GM18517 (cell line): ENCODE data around the gene SLC7A4.

ENCODE experiments used
- ATAC-seq: cut with Tn5 transposase; IDR thresholded peaks from one replicate; pipeline ENCODE4 v1.9.1; 2021; ENCODE audit warnings: mild to moderate bottlenecking, moderate library complexity; ENCODE audit not compliant: unreplicated experiment

The SLC7A4 gene

DNA sequence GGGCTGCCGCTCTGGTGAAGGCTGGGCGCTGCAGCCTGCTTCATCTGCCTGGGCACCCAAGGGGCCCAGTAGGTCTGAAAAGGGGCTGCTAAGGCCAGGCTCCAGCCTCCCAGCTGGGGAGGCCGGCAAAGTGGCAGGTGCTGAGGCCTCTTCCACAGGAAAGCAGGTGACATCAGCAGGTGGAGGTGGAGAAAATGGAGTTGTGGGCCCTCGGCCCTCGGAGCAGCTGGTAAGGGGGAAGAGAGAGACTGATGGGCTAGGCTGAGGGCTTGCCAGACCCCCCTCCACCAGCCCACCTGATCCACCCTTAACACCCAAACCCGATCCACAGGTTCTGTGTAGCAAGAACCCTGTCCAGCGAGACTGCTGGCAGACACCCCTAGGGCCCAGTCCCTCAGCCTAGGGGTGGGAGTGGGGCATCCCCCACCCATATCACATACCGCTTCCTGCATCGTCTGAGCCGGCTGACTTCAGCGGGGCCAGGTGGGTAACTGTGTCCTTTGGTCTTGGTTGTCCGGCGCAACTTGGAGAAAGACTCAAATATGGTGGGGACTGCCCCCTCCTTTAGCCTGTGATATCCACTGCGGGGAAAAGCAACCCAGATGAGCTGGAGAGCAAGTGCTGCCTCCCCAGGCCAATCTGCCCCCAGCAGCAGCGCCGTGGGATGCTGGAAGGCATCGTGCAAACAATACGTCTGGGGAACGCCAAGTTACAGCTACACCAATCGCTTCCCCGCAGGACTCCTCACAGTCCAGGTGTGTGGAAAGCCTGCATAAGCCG lies 32.0 kb downstream of the SLC7A4 start:
- no peak for ATAC-seq

DNA sequence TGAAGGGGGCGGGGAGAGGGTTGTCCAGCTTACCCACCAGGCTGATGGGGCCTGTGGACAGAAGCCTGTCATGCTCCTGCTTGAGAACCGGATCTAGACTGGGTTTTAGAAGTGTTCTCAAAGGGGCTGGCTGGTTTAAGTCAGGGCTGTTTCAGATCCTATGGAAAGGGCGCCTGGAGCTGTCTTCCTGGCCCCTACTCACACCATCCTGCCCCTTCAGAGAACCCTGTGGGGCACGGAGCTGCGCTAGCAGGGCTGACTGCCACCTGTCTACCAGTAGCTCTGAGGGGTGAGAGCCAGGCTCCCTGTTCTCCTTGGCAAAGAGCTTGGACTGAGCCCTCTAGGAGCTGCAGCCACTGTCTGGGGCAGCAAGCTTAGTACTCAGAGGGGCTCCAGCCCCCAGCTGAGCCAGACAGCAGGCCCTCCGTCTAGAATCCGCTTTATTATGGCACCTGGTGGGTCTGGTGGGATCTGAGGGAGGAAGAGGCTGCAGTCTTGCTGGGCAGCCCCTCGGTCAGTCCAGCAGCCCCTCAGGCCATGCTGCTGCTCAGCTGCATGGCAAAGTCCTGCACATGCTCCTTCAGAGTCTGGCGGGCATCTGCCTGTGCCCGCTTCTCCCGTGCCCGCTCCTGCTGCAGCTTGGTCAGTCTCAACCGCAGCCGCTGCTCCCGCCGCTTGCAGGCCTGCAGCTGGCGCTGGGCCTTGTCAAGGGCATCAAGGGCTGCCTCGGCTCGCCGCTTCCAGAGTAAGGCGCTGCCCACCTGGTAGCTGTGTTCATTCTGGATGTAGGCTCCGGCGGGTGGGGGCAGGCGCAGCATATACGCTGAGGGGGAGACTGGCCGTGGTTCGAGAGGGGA lies 32.8 kb downstream of the SLC7A4 start:
- no peak for ATAC-seq

DNA sequence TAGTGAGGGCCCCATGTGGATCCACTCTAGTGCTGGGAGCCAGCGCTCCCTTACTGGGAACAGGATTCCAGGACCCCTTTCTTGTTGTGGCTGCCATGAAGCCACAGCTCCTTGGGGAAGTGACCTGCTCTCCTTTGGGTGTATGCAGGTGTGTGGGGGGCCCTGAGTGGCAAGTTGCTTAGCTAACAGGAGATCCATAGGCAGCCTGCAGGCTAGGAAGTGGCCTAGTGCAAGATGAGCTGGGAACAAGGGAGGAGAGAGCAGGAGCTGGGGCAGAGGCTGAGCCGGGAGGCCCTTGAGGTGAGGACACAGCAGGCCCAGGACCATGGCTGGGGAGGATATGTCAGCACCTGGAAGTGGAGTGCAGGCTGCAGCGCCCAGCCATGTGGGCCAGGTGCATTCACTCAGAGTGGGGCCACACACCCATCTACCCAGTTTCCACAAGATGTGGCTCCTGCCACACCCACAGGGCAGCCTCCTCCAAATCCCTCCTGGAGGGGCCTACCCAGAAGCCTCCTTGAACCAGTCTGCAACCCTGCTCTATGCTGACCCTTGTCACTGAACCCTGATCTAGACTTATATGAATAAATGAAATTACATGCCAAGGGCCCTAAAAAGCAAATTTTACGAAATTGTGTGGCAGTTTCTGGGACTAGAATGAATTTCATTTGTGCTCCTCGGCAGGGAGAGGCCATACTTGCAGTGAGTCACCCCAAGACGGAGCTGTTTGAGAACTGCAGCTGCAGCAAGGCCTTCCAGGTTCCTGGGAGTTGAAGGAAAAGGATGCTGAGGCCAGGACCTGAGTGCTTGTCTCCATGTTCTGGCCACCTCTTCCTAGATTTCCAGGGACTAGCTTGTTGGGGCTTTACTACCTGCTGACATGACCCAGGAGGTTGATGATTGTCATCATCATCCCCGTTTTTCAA lies 33.7 kb downstream of the SLC7A4 start:
- no peak for ATAC-seq

DNA sequence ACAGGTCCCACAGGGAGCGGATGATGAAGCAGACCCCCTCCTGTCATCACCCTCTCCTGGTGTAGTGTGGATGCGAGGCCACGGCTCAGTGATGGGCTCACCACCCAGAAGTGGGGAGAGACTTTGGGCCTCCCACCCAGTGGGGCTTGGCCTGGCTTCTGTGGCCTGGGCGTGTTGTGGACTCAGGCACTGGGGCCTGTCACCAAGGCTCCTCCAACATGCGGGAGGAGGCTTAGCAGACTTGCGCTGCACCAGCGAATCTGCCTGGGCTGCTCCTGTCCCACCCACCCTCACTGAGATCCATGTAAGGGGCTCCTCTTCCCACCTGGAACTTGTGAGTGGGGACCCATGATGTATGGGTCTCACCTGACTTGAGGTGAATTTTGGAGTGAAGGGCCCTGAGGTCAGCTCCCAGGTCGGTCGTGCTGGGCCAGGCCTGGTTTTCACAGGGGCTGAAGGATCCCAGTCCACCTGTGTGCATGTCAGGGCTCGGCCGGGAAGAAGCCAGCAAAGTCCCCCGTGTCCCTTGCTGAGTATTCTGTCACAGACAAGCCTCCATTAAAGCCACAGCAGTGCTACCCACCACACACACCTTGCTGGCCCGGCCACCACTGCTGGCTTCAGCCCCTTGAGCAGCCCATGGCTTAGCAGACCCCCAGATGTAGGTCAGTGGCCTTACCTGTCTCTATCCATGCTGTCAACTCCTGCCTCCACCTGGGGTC lies 34.7 kb downstream of the SLC7A4 start:
- no peak for ATAC-seq

DNA sequence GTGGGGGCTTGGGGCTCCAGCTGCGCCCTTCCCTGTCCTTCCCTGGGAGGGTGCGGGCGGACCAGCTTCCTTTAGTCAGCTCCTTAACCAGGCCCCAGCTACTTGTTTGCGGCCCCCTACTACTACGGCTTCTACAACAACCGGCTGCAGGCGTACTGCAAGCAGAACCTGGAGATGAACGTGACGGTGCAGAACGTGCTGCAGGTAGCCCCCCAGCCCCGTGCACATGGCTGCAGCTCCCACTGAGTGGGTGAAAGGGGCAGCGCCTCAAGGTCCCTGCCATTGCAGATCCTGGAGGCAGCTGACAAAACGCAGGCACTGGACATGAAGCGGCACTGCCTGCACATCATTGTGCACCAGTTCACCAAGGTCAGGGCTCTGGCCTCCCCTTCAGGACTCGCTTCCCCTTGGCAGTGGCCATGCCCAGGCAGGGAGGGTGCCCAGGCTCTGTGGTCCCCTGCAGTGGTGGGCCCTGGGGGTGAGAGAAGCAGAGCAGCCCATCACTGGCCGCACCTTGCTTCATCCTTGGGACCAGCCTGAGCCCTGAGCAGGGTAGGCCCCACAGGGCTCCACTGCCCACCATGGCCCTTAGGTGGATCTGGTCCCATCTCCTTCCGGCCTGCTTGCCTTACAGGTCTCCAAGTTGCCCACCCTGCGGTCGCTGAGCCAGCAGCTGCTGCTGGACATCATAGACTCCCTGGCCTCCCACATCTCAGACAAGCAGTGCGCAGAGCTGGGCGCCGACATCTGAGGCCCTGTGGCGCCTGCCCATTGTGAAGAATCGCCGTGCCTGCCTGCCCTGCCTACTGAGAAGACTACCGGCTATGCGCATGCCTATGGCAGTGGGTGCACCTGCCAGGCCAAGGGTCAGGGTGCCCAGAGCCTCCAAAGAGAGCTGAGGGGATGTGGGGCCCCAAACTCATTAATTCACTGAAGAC lies 35.5 kb downstream of the SLC7A4 start:
- ATAC-seq: no peak

DNA sequence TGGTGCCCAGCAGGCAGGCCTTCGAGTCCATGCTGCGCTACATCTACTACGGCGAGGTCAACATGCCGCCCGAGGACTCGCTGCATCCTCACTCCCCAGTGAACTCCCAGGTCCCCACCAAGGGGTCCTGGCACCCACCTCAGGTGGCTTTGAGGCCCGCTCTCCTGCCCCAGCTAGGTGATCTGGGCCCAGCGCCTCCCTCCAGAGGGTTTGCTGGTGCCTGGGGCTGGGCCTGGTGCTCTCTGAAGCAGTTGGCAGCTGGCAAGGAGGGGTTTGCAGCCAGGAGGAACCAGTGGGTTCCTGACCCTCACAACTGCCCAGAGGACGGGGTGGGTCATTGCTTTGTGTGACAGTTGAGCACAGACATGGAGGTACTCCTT lies 36.3 kb downstream of the SLC7A4 start:
- no peak for ATAC-seq

DNA sequence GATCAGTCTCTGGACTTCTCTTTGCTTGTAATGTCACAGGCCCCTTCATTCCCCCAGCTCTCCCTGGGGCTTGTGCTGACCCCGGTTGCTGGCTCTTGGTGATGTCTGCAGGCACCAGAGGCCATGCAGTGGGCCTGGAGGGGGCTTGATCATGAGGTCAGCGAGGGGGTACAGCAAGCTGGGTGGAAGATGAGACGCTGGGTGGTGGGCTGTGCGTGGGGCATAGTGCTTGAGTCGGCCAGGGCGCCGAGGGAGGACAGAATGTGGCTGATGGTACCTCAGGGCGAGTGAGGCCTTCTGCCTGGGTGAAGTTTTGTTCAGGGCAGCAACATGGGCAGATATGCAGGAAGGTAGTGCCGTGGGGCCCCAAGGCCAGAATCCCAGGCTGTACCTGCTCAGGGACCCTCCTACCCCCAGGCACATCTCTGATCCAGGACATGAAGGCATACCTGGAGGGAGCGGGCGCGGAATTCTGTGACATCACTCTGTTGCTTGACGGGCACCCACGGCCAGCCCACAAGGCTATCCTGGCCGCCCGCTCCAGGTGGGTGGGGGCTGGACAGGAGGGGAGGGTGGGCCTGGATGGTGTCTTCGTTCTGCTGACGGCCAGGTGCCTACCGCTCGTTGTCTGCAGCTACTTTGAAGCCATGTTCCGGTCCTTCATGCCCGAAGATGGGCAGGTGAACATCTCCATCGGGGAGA lies 36.9 kb downstream of the SLC7A4 start:
- ATAC-seq: no peak

DNA sequence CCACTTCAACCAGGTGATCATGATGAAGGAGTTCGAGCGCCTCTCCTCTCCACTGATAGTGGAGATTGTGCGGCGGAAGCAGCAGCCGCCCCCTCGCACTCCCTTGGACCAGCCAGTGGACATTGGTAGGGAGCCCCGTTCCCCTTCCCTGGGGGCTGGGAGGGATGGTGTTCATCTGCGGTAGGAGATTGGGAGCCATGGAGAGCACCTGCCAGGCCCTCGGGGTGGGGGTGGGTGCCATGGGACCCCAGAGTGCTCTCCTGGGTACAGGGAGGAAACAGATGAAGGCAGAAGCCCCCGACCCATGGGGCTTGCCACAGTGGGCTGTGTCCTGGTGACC lies 37.5 kb downstream of the SLC7A4 start:
- ATAC-seq: no peak

DNA sequence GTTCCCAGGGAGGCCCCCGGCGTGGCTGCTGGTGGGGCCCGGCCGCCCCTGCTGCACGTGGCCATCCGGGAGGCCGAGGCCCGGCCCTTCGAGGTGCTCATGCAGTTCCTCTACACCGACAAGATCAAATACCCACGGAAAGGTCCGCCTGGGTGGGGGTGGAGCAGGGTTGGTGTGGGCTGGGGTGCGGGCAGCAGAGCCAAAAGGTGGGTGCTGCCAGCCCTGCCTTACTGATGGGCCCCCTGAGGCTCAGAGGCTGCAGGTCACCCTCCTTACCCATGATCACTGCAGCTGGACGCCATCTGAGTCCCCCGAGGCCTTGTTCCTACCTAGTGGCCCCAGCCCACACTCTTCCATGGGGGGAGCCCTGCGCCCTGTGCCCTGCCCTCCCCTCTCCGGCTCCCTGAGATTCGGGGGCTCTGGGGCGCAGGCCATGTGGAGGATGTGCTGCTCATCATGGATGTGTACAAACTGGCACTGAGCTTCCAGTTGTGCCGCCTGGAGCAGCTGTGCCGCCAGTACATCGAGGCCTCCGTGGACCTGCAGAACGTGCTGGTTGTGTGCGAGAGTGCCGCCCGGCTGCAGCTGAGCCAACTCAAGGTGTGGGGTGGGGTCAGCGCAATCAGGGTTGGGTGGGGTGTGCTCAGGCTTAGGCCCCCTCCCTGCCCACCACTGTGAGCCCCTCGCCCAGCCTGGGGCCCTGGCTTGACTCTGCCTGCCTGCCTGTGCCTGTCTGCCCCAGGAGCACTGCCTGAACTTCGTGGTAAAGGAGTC lies 38.0 kb downstream of the SLC7A4 start:
- ATAC-seq: no peak

DNA sequence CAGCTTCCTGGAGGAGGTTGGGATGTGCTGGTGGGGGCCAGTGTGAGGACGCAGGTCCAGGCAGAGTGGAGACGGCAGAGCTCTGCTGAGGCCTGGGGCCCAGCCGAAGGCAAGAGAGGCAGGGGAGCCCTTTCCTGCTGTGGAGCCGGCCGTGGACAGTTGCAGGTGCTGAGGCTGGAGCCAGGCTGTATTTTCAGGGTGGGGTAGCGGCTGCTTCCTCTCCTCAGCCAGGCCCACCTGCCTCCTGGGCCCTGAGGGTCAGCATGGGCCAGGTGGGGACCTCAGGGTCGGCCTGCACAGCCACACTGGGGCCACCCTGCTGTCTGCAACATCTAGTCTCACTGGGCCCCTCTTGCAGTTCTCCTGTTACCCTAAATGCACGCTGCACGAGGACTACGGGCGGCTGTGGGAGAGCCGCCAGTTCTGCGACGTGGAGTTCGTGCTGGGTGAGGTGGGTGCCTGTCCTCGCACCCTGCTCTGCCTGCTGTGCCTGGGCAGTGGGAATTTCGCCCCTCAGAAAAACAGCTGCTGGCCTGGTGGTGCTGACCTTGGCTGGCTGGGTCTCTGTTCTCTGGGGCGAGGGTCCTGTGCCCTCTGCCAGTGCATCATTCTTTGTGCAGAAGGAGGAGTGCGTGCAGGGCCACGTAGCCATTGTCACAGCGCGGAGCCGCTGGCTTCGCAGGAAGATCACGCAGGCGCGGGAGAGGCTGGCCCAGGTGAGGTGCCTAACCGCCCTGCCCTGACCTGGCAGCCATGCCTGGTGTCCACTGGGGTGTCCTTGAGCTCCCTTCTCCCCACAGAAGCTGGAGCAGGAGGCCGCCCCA lies 38.8 kb downstream of the SLC7A4 start:
- ATAC-seq: no peak

DNA sequence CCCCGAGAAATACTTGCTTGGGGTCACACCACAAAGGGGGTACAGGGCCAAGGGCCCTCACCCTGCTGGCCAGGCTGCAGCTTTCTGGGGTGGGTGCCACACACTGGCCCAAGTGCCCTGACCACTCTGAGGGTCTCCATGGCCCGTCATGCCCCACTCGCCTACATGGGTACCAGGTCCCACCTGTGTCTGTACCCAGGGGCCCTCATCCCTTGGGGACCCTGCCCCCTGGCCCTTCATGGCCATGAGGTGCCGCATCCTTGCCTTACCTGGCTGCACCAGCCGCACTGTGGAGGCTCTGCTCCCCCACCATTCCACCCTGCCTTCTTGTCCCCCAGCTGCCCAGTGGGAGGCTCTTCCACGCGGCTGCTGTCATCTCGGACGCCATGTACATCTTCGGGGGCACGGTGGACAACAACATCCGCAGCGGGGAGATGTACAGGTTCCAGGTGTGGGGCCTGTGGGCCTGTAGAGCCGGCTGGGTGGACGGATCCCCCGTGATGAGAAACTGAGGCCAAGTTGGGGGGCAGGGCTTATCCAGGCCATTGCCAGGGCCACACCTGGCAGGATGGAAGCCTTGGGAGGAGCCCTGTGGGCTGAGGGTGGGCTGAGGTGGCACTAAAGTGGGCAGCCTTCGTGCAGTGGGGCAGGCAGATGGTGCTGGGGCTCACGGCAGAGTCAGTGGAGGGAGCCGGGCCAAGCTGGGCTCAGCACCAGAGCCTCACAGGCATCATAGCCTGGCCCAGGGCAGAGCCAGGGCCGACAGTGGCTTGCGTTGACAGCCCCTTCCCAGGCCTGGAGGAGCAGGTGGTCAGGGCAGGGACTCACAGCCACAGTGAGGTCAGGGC lies 39.7 kb downstream of the SLC7A4 start:
- ATAC-seq: no peak

DNA sequence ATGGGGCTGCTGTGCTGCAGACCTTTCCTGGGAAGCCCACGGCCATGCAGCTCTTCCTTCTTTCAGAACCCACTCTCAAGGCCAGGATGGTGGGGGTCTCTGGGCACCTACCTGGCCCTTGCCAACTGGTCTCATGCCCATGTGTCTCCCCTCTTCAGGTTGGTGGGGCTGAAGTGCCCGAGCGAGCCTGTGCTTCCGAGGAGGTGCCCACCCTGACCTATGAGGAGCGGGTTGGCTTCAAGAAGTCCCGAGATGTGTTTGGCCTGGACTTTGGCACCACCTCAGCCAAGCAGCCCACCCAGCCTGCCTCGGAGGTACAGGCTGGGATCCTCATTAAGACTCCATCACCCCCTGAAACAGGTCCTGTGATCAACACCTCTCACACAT lies 40.3 kb downstream of the SLC7A4 start:
- ATAC-seq: no peak

DNA sequence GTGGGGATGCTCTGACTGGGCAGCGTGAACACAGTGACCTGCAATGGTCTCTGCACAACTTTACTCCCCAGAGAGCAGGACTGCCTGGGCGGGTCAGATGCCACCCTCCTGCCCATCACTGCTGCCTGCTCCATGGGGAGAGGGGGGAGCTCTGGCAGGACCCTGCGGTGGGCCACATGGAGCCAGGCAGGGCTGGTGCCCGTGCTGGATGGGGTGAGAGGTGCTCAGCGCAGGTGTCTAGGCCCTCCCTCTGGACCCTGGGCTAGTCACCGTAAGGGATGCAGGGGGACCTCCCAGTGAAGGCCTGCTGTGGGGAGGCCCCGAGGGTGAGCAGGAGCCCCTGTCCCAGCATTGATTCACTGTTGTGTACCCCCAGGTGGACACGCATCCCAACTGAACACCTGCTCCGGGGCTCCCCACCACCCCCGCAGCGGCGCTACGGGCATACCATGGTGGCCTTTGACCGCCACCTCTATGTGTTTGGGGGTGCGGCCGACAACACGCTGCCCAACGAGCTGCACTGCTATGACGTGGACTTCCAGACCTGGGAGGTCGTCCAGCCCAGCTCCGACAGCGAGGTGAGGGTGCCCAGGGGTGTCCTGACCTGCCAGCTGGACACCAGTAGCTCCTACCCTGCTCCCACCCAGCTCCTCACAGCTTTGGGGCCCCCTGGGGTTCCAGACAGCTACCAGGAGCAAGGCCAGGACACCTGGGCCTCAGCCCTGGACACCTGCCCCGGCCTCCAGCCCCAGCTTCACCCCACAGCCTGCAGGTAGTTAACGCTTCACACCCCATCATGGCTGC lies 40.9 kb downstream of the SLC7A4 start:
- ATAC-seq: no peak

DNA sequence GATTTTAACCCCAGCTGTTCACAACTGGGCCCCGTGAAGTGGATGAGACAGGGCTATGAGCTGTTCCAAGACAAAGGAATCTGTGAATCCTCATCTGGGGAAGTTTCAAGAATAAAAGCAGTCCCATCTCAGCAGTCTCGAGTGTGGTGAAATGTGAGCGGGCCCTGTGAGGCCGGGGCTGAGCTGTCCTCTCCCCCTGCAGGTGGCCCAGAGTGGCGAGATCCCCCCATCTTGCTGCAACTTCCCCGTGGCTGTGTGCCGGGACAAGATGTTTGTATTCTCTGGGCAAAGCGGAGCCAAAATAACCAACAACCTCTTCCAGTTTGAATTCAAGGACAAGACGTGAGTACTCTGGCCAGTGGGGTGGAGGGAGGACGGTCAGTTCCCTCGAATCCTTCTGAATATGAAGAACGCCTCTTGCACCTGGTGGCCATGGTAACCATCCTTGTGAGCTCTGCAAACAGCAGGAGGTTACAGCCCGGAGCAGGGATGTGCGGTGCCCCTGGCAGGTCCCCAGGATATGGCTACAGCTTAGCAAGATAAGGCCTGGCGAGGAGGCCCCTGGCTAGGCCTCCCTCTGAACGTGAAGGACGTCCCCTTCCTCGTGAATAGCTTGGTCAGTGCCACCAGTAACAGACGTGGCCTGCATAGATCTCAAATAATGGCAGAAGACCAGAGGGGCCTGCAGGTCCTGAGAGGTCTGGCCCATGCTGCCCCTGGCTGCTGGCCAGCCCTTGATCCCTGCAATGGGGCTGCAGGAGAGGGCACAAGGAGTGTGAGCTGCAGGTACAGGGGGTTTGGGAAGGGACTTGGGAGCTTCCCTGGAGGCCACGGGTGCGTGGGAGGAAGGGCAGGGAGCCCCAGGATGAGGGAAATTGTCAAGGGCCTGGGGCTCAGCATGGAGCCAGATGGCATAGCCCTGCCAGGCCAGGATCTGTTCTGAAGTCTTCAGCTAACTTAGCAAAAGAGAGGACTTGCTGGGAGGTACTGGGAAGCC lies 41.9 kb downstream of the SLC7A4 start:
- ATAC-seq: no peak
